PC-3 (cell line): ENCODE data around the gene CUEDC2. TPM values are rescaled to one million over a fixed set of nuclear protein-coding genes. Genes with fewer than 3 reads are reported as not detected.

ENCODE experiments used
- ATAC-seq: fragments of 200-7000 bp; cut with Tn5 transposase; 2 replicates; pipeline ENCODE4 v1.9.1; 2020; ENCODE audit warnings: mild to moderate bottlenecking, moderate library complexity
- BruUV-seq: library from RNA; stranded (reverse); fragments of 400-500 nt; replicated peaks from 2 replicates; lab custom pipeline; 2021; lab: Mats Ljungman, UMichigan
- CTCF ChIA-PET: fragments of 300-600 bp; sonication (Branson Sonifier 250); formaldehyde crosslinking; loops from one replicate; lab custom pipeline; 2022; ENCODE audit warnings: antibody characterized with exemption; lab: Charles Lee
- POLR2A ChIA-PET: fragments of 300-600 bp; sonication (Branson Sonifier 250); formaldehyde crosslinking; loops from one replicate; lab custom pipeline; 2022; ENCODE audit warnings: antibody characterized with exemption; ENCODE audit not compliant: unreplicated experiment; lab: Charles Lee
- DNase-seq: peaks from one replicate; pipeline ENCODE4 v3.0.0-alpha.2; 2015
- H2AFZ ChIP-seq: fragments of 300-600 bp; sonication (generic); 2 replicates; pipeline ENCODE4 v1.6.0; 2016; ENCODE audit warnings: antibody characterized with exemption, low read length
- H3F3A ChIP-seq: fragments of 300-600 bp; sonication (generic); one replicate; pipeline ENCODE4 v1.6.0; 2017; ENCODE audit warnings: antibody characterized with exemption, low read length, control low read depth, mild to moderate bottlenecking; ENCODE audit not compliant: unreplicated experiment
- H3K27ac ChIP-seq: fragments of 300-600 bp; sonication (generic); 2 replicates; pipeline ENCODE4 v1.5.1; 2016; ENCODE audit warnings: mild to moderate bottlenecking, low read length
- H3K27me3 ChIP-seq: fragments of 300-600 bp; sonication (generic); 2 replicates; pipeline ENCODE4 v1.6.1; 2016; ENCODE audit warnings: low read length, mixed read lengths
- H3K36me3 ChIP-seq: fragments of 300-600 bp; sonication (generic); 2 replicates; pipeline ENCODE4 v1.6.1; 2016; ENCODE audit warnings: low read depth, mixed run types, low read length, mixed read lengths
- H3K4me1 ChIP-seq: fragments of 300-600 bp; sonication (generic); 2 replicates; pipeline ENCODE4 v1.5.1; 2016; ENCODE audit warnings: low read length; ENCODE audit not compliant: insufficient read depth
- H3K4me2 ChIP-seq: fragments of 300-600 bp; sonication (generic); 2 replicates; pipeline ENCODE4 v1.6.0; 2016; ENCODE audit warnings: low read length
- H3K4me3 ChIP-seq: fragments of 300-600 bp; sonication (generic); 2 replicates; pipeline ENCODE4 v1.5.1; 2016; ENCODE audit warnings: mild to moderate bottlenecking, low read length, mixed read lengths
- H3K79me2 ChIP-seq: fragments of 300-600 bp; sonication (generic); 2 replicates; pipeline ENCODE4 v1.6.1; 2017; ENCODE audit warnings: low read length, mixed read lengths
- H3K9ac ChIP-seq: fragments of 300-600 bp; sonication (generic); 2 replicates; pipeline ENCODE4 v1.6.0; 2016; ENCODE audit warnings: mild to moderate bottlenecking, low read length
- H3K9me2 ChIP-seq: fragments of 300-600 bp; sonication (generic); replicated peaks from 2 replicates; pipeline ENCODE4 v1.6.1; 2016; ENCODE audit warnings: mixed run types, low read length, mixed read lengths
- H3K9me3 ChIP-seq: fragments of 300-600 bp; sonication (generic); 2 replicates; pipeline ENCODE4 v1.6.1; 2016; ENCODE audit warnings: low read length, mixed read lengths
- H4K20me1 ChIP-seq: fragments of 300-600 bp; sonication (generic); 2 replicates; pipeline ENCODE4 v1.6.1; 2016; ENCODE audit warnings: low read length, mixed read lengths
- EZH2 ChIP-seq: fragments of 300-600 bp; sonication (generic); IDR thresholded peaks from one replicate; pipeline ENCODE4 v1.6.1; 2017; ENCODE audit warnings: antibody characterized with exemption, mild to moderate bottlenecking, low read length; ENCODE audit not compliant: unreplicated experiment
- EZH2phosphoT487 ChIP-seq: fragments of 300-600 bp; sonication (generic); IDR thresholded peaks from 2 replicates; pipeline ENCODE4 v1.6.1; 2018; ENCODE audit warnings: mild to moderate bottlenecking, antibody characterized with exemption, low read length, borderline replicate concordance
- intact Hi-C: fragments of 100-400 bp; cut with micrococcal nuclease; formaldehyde crosslinking; loops from 2 replicates; pipeline ENCODE4 v1.9.0; 2023
- total RNA-seq: library from RNA; depleted of rRNA; stranded (reverse); fragments of >200 nt; gene quantifications from 2 replicates; pipeline ENCODE4 v1.2.3, GENCODE V29; 2014
- TF ChIP-seq, protein P1 (sequence below): fragments of 300-600 bp; sonication (generic); conservative IDR thresholded peaks from 2 replicates; pipeline ENCODE4 v1.5.1; 2017; ENCODE audit warnings: antibody characterized with exemption, low read depth, mild to moderate bottlenecking, low read length

Gene CUEDC2
- total RNA-seq, 1 experiment from 2014 or later: 51.4 TPM

DNA sequence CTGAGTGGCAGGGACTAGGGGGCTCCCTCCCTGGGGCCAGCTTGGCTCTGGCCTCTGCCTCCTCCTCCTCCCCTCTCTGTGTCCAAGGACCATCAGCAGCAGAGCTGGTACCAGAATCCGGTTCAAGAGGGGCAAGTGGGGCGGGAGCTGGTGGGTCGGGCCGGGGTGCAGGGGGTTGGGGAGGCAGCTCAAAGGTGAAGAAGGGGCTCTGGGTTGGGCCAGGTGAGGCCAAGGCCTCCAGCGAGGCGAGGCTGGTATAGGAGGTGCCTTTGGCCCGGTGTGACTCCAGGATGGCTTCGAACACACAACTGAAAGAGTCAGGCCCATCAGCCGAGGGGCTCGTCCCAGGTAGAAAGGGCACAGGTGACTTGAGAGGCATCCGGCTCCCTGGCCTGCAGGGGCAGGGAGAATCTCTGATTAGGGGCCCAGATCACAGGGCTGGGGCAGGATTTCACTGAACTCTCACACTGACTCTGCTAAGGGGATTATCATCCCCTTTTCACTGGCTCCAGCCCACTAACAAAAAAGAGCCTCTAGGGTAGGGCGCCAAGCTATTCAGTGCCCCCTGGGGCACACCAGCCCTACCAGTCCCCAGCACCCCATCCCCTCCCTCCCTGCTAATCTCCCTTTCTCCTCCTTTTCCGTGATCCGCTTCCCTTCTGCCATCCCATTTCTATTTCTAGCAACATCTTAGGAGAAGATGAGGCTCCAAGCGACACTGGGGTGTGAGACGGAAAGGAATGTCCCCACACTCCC is 18.4 kb downstream of the CUEDC2 start:
- H3K9ac ChIP-seq: no peak overlapping the region
- BruUV-seq: no TSS peak

DNA sequence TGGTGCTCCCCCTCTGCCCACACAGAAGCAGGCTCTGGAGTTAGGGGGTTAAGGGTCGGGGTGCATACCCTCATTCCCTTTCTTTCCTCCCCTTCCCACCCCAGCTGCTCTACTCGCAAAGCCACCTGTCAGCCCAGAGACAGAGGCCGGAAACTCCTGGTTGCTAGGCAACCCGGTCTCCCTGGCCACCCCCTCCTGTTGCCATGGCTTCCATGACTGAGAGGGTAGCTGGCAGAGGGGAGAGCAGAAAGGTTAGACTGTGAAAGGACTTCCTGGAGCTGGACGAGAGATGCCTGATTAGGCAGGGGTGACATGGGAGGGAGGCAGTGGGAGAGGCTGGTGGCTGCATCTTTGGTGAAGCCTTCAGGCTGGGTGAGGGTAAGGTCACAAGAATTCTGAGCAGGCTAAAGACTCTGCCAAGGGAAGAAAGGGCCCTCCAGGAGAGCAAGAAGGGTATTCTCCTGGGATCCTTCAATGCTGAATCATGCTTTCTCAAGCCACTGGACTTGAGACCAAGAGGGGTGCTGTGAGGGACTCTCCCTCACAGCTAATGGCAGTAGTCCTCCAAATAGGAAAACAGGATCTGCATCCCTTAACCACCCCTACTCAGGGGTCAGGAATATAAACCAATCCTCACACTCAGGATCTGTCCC is 19.2 kb downstream of the CUEDC2 start:
- TF ChIP-seq EZH2phosphoT487: no peak
- TF ChIP-seq EZH2: no peak
- TF ChIP-seq, protein P1, sequence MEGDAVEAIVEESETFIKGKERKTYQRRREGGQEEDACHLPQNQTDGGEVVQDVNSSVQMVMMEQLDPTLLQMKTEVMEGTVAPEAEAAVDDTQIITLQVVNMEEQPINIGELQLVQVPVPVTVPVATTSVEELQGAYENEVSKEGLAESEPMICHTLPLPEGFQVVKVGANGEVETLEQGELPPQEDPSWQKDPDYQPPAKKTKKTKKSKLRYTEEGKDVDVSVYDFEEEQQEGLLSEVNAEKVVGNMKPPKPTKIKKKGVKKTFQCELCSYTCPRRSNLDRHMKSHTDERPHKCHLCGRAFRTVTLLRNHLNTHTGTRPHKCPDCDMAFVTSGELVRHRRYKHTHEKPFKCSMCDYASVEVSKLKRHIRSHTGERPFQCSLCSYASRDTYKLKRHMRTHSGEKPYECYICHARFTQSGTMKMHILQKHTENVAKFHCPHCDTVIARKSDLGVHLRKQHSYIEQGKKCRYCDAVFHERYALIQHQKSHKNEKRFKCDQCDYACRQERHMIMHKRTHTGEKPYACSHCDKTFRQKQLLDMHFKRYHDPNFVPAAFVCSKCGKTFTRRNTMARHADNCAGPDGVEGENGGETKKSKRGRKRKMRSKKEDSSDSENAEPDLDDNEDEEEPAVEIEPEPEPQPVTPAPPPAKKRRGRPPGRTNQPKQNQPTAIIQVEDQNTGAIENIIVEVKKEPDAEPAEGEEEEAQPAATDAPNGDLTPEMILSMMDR: no peak
- Histone ChIP-seq H3K9me3 (no peaks in the 10 kb centered on the region), H3K4me3 (no peak overlapping the region), H3K9me2 (no peaks in the 10 kb centered on the region), H3F3A (no peaks in the 10 kb centered on the region), H3K27ac (no peak overlapping the region), H4K20me1 (no peaks in the 10 kb centered on the region), H3K4me2 (no peak overlapping the region), H3K27me3 (peaks cover 8% of the 10 kb centered on the region; the same call in 1 of the 2 replicates), H3K4me1 (no peaks in the 10 kb centered on the region), H3K79me2 (no peaks in the 10 kb centered on the region), H2AFZ (no peak overlapping the region), H3K9ac (no peak overlapping the region), H3K36me3 (no peaks in the 10 kb centered on the region)
- no peak for DNase-seq
- ChIA-PET POLR2A (no interaction called here), CTCF (no interaction called here)
- intact Hi-C loops: no loop called here
- no TSS peak for BruUV-seq
- no peak for ATAC-seq

More for the DNA sequence above, 18.4 kb downstream of the CUEDC2 start:
- Histone ChIP-seq H3K27me3 (peaks cover 8% of the 10 kb centered on the region; the same call in 1 of the 2 replicates), H3K4me3 (no peak overlapping the region), H3K4me2 (no peak overlapping the region), H3F3A (no peaks in the 10 kb centered on the region), H2AFZ (no peak overlapping the region), H3K9me2 (no peaks in the 10 kb centered on the region), H3K27ac (no peak overlapping the region), H3K4me1 (no peaks in the 10 kb centered on the region), H3K79me2 (no peaks in the 10 kb centered on the region), H3K36me3 (no peaks in the 10 kb centered on the region), H3K9me3 (no peaks in the 10 kb centered on the region), H4K20me1 (no peaks in the 10 kb centered on the region)
- intact Hi-C loops: no loop called here
- ATAC-seq (no peak), DNase-seq (no peak)
- CTCF ChIA-PET: no interaction called here
- TF ChIP-seq EZH2phosphoT487 (no peak), EZH2 (no peak)
- TF ChIP-seq, protein P1: no peak
- POLR2A ChIA-PET: no interaction called here

DNA sequence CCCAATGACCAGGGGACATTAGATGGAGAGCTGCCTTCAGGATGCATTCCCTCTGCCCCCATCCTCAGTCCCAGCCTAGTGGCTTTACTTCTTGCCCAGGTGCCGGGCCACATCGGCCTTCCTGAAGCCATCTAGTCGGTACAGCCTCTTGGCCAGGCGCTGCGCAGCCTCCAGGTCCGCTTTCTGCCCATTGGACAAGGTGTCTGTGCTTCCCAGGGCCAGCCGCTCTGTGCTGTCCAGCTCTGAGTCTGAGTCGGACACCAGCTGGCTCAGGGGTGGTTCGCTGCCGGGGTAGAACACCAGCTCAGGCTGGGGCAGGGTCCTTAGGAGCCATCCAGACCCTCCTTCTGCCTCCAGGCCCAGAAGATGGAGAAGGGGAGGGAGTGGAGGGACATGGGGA is 20.1 kb downstream of the CUEDC2 start:
- TF ChIP-seq EZH2: no peak
- TF ChIP-seq, protein P1: no peak
- no peak for TF ChIP-seq EZH2phosphoT487
- no peaks in the 10 kb centered on the region for H3K36me3 ChIP-seq
- peaks cover 8% of the 10 kb centered on the region; the same call in 1 of the 2 replicates for H3K27me3 ChIP-seq
- ATAC-seq (no peak), DNase-seq (no peak)
- no TSS peak for BruUV-seq
- H3K27ac ChIP-seq: no peak overlapping the region
- no peak overlapping the region for H3K4me2 ChIP-seq
- no peaks in the 10 kb centered on the region for H3K4me1 ChIP-seq
- intact Hi-C loops: no loop called here
- no peak overlapping the region for H3K9ac ChIP-seq
- H3K9me2 ChIP-seq: no peaks in the 10 kb centered on the region
- no peaks in the 10 kb centered on the region for H3K9me3 ChIP-seq
- no peak overlapping the region for H2AFZ ChIP-seq
- H3K79me2 ChIP-seq: no peaks in the 10 kb centered on the region
- POLR2A ChIA-PET: no interaction called here
- CTCF ChIA-PET: no interaction called here
- H3F3A ChIP-seq: no peaks in the 10 kb centered on the region
- H3K4me3 ChIP-seq: no peak overlapping the region
- no peaks in the 10 kb centered on the region for H4K20me1 ChIP-seq
